Thyroid gland (tissue), 4 donors: ENCODE data around the gene RBM28.

Experiments
- CTCF ChIP-seq, 6 experiments: fragments of 200-600 bp in 3 of 6; fragments of 450-650 bp in 3 of 6; sonication (generic) in 3 of 6; IDR thresholded peaks; one replicate each; pipeline ENCODE4 v1.5.1; 2016 to 2019; ENCODE audit warnings: antibody characterized with exemption in 6 of 6, mild to moderate bottlenecking in 2 of 6, inconsistent platforms in 1 of 6, moderate library complexity in 1 of 6
- POLR2A ChIP-seq, 2 donors: fragments of 450-650 bp; IDR thresholded peaks; one replicate each; pipeline ENCODE4 v1.6.1; 2017; ENCODE audit warnings: antibody characterized with exemption in 2 of 2, mild to moderate bottlenecking in 2 of 2, moderate library complexity in 1 of 2

- TF ChIP-seq CTCF (IDR thresholded peaks at IDR 0.05) (no peak), POLR2A (IDR thresholded peaks at IDR 0.05) (no peak)
Observed at GRCh38 chr7:128341733-128342132, 2.0 kb downstream of the RBM28 start.
